ENCODE data around the gene ANKRD34A.

GRCh38 chr1:145912128-145912641 is 52.2 kb downstream of the ANKRD34A start:
- no peak for TF ChIP-seq POLR2A (IDR thresholded peaks at IDR 0.05)
- TF ChIP-seq CTCF (IDR thresholded peaks at IDR 0.05): no peak
- TF ChIP-seq EP300 (IDR thresholded peaks at IDR 0.05): no peak

Data from tibial nerve (tissue), 4 donors.